NCI-H1930 (cell line): ENCODE results near the gene ZNF407.

Experiments
- DNase-seq, 2 experiments: peaks; one replicate each; lab custom pipeline; 2025; lab: John Stamatoyannopoulos, UW

The ZNF407 gene

DNA sequence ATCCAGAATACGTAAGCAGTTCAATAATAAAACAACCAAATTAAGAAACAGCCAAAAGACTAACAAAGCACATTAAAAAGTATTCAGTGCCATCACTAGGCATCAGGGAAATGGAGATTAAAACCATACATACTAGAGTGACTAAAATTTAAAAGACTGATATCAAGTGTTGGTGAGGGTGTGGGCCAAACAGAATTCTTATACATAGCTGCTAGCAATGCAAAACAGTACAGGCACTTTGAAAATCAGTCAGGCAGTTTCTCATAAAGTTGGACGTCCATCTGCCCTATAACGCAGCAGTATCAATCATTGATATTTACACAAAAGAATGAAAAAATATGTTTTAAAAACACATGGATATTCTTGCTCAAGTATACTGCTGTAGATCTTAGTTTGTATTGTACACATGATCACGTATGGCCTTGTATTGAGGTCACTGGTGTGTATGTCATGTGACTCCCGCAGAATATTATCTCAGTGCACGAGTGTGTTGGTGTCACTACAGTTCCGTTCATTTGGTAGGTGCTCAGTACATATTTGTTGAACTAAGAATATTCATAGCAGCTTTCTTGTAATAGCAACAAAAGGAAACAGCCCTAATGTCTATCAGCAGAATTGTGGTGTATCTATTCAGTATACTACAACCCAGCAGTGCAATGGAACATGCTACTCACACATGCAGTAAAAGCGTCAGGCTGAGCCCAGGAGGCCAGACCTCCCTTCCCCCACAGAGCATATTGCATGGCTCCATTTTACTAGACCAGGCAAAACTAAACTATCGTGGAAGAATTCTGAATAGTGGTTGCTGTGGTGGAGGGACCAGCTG is 28.6 kb downstream of the ZNF407 start:
- DNase-seq: no peak

GRCh38 chr18:74630804-74631203 is 33.1 kb downstream of the ZNF407 start:
- DNase-seq: no peak

DNA sequence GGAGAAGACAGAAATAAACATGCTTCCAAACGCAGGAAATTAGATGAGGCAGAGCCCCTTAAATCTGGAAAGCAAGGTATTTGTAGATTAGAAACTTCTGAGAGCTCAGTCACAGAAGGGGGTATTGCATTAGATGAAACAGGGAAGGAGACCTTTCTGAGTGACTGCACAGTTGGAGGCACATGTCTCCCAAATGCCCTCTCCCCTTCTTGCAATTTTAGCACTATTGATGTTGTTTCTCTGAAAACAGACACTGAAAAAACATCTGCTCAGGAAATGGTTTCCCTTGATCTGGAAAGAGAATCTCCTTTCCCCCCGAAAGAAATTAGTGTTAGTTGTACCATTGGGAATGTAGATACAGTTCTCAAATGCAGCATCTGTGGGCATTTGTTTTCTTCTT is 33.5 kb downstream of the ZNF407 start:
- no peak for DNase-seq

DNA sequence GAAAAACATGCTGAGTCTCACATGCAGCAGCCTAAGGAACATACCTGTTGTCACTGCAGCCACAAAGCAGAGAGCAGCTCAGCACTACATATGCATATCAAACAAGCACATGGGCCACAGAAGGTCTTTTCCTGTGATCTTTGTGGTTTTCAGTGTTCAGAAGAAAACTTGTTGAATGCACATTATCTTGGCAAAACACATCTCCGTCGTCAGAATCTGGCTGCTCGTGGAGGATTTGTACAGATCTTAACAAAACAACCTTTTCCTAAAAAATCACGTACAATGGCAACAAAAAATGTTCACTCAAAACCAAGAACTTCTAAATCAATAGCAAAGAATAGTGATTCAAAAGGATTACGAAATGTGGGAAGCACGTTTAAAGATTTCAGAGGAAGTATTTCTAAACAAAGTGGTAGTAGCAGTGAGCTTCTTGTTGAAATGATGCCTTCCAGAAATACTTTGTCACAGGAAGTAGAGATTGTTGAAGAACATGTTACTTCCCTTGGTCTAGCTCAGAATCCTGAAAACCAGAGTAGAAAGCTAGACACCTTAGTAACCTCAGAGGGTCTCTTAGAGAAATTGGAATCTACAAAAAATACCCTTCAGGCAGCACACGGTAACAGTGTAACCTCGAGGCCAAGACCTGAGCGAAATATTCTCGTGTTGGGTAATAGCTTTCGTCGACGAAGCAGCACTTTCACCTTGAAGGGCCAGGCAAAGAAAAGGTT is 34.1 kb downstream of the ZNF407 start:
- DNase-seq: no peak

GRCh38 chr18:74632351-74632679 is 34.6 kb downstream of the ZNF407 start:
- DNase-seq: no peak

- DNase-seq: no peak
Measured at GRCh38 chr18:74632856-74633255, 35.2 kb downstream of the ZNF407 start.

- DNase-seq: no peak
Measured at GRCh38 chr18:74633652-74634352, 36.1 kb downstream of the ZNF407 start.

- no peak for DNase-seq
Measured at GRCh38 chr18:74635224-74635975, 37.7 kb downstream of the ZNF407 start.

- DNase-seq: no peak
Measured at GRCh38 chr18:74637070-74637469, 39.4 kb downstream of the ZNF407 start.

GRCh38 chr18:74638210-74638609 is 40.5 kb downstream of the ZNF407 start:
- no peak for DNase-seq

- DNase-seq: no peak
Measured at GRCh38 chr18:74644713-74645112, 47.0 kb downstream of the ZNF407 start.

GRCh38 chr18:74645679-74646078 is 48.0 kb downstream of the ZNF407 start:
- no peak for DNase-seq

DNA sequence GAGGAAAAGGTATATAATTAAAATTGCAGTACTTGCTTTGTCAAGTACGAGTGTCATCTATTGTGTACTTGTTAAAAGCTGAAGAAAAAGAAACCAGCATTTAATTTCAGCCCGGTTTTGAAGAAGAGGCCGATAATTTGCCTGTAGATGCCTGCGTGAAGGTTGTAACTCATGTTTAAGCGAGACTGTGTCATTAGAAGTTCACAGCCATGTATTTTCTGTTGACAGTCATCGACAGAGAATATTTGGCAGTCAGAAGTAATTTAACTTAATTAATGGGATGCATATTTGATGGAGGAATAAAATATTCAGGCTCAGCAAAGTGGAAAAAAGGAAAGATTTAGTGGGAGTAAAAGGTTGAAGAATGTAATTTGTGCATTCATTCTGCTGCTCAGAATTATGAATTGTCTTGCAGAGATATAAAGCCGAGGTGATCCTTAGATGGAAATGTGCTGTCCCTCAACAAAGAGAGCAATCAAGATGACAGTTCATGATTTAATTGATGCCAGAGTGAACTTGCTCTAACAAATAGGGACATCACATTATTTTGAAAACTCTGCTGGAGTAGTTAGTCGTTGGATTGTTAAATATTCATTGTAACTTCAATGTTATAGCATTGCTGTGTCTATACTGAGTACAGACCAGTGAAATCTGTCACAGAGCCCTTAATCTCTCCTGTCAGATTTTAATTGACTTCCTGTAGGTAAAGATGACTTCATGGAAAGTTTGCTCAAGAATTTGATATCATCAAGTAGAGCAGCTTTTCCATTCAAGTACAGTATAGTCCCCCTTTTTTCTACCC is 53.9 kb downstream of the ZNF407 start:
- no peak for DNase-seq

DNA sequence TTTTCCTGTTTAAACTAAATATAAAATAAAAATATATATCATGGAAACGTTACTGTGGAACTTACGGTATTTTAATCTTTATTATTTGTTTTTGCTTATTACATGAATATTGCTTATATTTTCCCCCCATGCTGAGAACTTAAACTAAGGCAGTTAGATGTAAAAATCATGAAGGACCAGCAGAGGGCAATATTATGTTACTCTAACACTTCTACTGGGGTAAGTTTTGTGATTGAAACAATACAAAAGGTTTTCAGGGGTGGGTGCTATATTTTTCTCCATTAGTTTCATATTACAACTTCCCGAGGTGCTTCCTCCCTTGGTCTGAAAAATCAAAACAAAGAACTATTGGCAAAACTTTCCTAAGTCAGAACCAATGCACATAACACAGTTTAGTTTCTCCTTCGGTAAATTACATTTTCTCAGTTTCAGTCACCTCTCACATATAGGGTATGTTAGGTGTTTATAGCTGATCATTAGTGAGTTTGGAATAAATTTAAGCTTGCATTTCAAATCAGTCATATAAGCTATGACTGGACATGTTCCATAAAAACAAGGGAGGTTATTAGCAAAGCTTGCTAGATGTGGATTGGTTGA is 54.8 kb downstream of the ZNF407 start:
- DNase-seq: peak in 1 of 2 experiments; percentile 52

DNA sequence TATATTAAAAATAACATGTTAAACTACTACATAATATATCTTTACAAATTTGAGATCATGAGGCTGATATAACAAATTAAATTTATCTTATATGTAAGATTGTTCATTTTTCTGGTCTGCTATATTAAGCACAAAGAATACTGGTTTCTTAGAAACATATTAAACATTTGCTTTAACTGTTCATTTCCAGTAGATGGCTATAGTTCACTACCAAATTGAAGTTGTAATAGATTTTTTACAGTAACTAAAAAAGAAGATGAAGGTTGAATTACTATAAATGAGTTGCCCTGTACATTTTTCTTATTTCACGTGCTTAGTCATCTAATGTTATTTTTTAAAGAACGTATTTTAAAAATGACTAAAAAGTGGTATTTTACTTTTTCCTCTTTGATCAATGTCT is 57.0 kb downstream of the ZNF407 start:
- peak in 1 of 2 experiments; percentile 34 for DNase-seq

- DNase-seq: no peak
Measured at GRCh38 chr18:74661008-74661407, 63.3 kb downstream of the ZNF407 start.

DNA sequence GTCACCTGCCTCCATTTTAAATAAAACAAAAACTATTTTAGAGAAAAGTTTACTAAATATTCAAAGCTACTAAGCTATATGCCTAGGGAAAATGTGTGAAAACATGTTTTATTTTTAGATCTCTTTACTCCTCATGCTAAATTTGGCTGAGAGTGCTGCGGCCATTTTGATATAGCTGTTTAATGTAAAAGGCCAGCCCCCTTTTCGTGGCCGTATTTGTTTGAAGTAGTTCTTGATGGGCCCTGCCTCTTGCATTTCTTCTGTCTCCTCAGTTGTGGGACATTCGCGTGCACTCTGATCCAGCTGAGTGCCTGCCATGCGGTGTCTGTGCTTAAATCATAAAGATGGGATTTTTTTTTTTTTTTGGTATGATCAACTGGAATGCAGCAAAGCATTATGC is 64.0 kb downstream of the ZNF407 start:
- DNase-seq: no peak

DNA sequence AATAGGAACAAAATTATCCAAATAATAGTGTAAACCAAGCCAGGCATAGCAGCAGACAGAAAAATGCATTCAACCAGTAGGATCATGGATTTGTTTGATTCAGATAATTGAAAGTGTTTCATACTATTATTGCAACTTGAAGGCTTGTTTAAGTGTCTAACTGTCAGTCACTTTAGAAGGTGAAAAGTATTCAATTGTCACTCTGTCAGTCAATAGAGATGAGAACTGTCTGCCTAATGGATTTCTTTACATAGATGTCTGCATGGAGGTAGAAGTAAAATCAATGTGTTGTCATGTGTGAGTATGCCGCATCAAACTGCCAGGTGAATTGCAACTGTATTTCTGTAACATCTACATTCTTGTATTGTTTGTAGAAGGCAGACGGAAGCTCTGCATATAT is 65.0 kb downstream of the ZNF407 start:
- no peak for DNase-seq

GRCh38 chr18:74665346-74665745 is 67.7 kb downstream of the ZNF407 start:
- DNase-seq: no peak

DNA sequence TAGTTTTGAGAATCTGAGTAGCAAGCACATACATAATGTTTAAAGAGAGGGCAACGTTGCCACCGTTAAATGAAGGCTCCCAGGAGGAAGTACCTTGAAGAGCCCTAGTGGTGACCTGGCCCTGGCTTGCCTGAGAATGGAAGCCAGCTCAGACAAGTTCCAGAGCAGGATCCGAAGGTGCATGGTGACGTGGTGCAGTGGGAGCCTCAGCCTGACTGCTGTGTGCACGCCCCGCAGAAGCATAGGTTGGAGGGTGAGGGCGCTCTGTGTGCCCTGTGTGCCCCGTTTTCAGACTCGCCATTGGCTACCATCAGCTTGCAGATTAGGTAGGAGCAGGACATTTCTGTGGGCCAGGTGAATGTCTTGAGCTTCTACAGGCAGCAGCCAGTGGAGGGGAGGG is 68.2 kb downstream of the ZNF407 start:
- DNase-seq: no peak
